SK-N-SH treated with all-trans-retinoic acid at 6 μM for 48 hours (cell line): ENCODE data around the gene FSTL3.
"Not testable (repeated sequence)": the region's sequence is repeated elsewhere in the genome, so short reads cannot be mapped to it uniquely, and the experiment has no call there.

Source experiments
- ARNTL ChIP-seq: fragments of 450-650 bp; formaldehyde crosslinking; IDR thresholded peaks from 2 replicates; pipeline ENCODE4 v1.5.0; 2020; ENCODE audit warnings: low read depth, mild to moderate bottlenecking, moderate library complexity, borderline replicate concordance
- ESRRG ChIP-seq: fragments of 250-450 bp; sonication (Bioruptor Pico); IDR thresholded peaks from 2 replicates; pipeline ENCODE4 v1.6.1; 2021; ENCODE audit warnings: mild to moderate bottlenecking
- ISL1 ChIP-seq: fragments of 250-450 bp; sonication (Bioruptor Pico); IDR thresholded peaks from 2 replicates; pipeline ENCODE4 v2.1.2; 2022; ENCODE audit warnings: mild to moderate bottlenecking, moderate library complexity
- OSR1 ChIP-seq: fragments of 250-450 bp; sonication (Bioruptor Pico); IDR thresholded peaks from 2 replicates; pipeline ENCODE4 v1.8.0; 2022; ENCODE audit warnings: moderate library complexity, mild to moderate bottlenecking, inconsistent platforms
- PATZ1 ChIP-seq: fragments of 250-450 bp; sonication (Bioruptor Pico); IDR thresholded peaks from 2 replicates; pipeline ENCODE4 v1.8.0; 2020; ENCODE audit warnings: mild to moderate bottlenecking, moderate library complexity, borderline replicate concordance
- POU6F1 ChIP-seq: fragments of 250-450 bp; sonication (Bioruptor Pico); IDR thresholded peaks from 2 replicates; pipeline ENCODE4 v1.8.0; 2021; ENCODE audit warnings: low read depth, mild to moderate bottlenecking, moderate library complexity, borderline replicate concordance
- PPARA ChIP-seq: fragments of 250-450 bp; sonication (Bioruptor Pico); IDR thresholded peaks from 2 replicates; pipeline ENCODE4 v1.5.0; 2020; ENCODE audit warnings: mild to moderate bottlenecking, borderline replicate concordance
- RARB ChIP-seq: fragments of 250-450 bp; sonication (Bioruptor Pico); IDR thresholded peaks from 2 replicates; pipeline ENCODE4 v1.8.0; 2021; ENCODE audit warnings: mild to moderate bottlenecking, moderate library complexity
- SNAI2 ChIP-seq: fragments of 250-450 bp; sonication (Bioruptor Pico); IDR thresholded peaks from 2 replicates; pipeline ENCODE4 v1.5.0; 2020; ENCODE audit warnings: mild to moderate bottlenecking, moderate library complexity
- ZFP3 ChIP-seq: fragments of 250-450 bp; sonication (Bioruptor Pico); IDR thresholded peaks from 2 replicates; pipeline ENCODE4 v1.5.0; 2020; ENCODE audit warnings: mild to moderate bottlenecking, moderate library complexity
- ZFP30 ChIP-seq: fragments of 450-650 bp; formaldehyde crosslinking; IDR thresholded peaks from 2 replicates; pipeline ENCODE4 v1.5.0; 2022; ENCODE audit warnings: mild to moderate bottlenecking, moderate library complexity
- ZNF70 ChIP-seq: fragments of 450-650 bp; formaldehyde crosslinking; IDR thresholded peaks from 2 replicates; pipeline ENCODE4 v1.5.0; 2020; ENCODE audit warnings: mild to moderate bottlenecking, moderate library complexity
- TF ChIP-seq, protein P1 (sequence below): fragments of 250-450 bp; sonication (Bioruptor Pico); IDR thresholded peaks from 2 replicates; pipeline ENCODE4 v1.5.1; 2020; ENCODE audit warnings: low read depth, mild to moderate bottlenecking, moderate library complexity

- TF ChIP-seq PATZ1; OSR1 (CRISPR knock-in tag); ZFP30; RARB (CRISPR knock-in tag); ZNF70 (CRISPR knock-in tag); ISL1; ESRRG (CRISPR knock-in tag); SNAI2 (CRISPR knock-in tag); PPARA (CRISPR knock-in tag); ARNTL (CRISPR knock-in tag); ZFP3 (CRISPR knock-in tag); POU6F1 (CRISPR knock-in tag): not testable (repeated sequence)
- TF ChIP-seq, protein P1, sequence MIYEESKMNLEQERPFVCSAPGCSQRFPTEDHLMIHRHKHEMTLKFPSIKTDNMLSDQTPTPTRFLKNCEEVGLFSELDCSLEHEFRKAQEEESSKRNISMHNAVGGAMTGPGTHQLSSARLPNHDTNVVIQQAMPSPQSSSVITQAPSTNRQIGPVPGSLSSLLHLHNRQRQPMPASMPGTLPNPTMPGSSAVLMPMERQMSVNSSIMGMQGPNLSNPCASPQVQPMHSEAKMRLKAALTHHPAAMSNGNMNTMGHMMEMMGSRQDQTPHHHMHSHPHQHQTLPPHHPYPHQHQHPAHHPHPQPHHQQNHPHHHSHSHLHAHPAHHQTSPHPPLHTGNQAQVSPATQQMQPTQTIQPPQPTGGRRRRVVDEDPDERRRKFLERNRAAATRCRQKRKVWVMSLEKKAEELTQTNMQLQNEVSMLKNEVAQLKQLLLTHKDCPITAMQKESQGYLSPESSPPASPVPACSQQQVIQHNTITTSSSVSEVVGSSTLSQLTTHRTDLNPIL, result not testable (repeated sequence)
Measured at GRCh38 chr19:702847-703246, 26.7 kb downstream of the FSTL3 start.
